ENCODE measurements around the gene STK38L.

The STK38L gene

GRCh38 chr12:27279826-27280225 is 35.7 kb downstream of the STK38L start:
- no peak for DNase-seq

- no peak for DNase-seq
Measured at GRCh38 chr12:27280412-27280811, 36.3 kb downstream of the STK38L start.

GRCh38 chr12:27282754-27283153 is 38.7 kb downstream of the STK38L start:
- no peak for DNase-seq

GRCh38 chr12:27284021-27284420 is 39.9 kb downstream of the STK38L start:
- no peak for DNase-seq

GRCh38 chr12:27284751-27285150 is 40.7 kb downstream of the STK38L start:
- no peak for DNase-seq

GRCh38 chr12:27285403-27285802 is 41.3 kb downstream of the STK38L start:
- no peak for DNase-seq

- DNase-seq: no peak
Measured at GRCh38 chr12:27289414-27289813, 45.3 kb downstream of the STK38L start.

GRCh38 chr12:27290501-27291168 is 46.5 kb downstream of the STK38L start:
- no peak for DNase-seq

GRCh38 chr12:27291862-27292261 is 47.8 kb downstream of the STK38L start:
- no peak for DNase-seq

- no peak for DNase-seq
Measured at GRCh38 chr12:27292718-27293117, 48.6 kb downstream of the STK38L start.

- no peak for DNase-seq
Measured at GRCh38 chr12:27293463-27293862, 49.4 kb downstream of the STK38L start.

- no peak for DNase-seq
Measured at GRCh38 chr12:27296674-27297073, 52.6 kb downstream of the STK38L start.

GRCh38 chr12:27297566-27297965 is 53.5 kb downstream of the STK38L start:
- no peak for DNase-seq

- DNase-seq: no peak
Measured at GRCh38 chr12:27299102-27299501, 55.0 kb downstream of the STK38L start.

- no peak for DNase-seq
Measured at GRCh38 chr12:27300226-27300625, 56.1 kb downstream of the STK38L start.

- DNase-seq: no peak
Measured at GRCh38 chr12:27303139-27304111, 59.3 kb downstream of the STK38L start.

- DNase-seq: no peak
Measured at GRCh38 chr12:27304856-27305255, 60.8 kb downstream of the STK38L start.

- DNase-seq: no peak
Measured at GRCh38 chr12:27305673-27306456, 61.8 kb downstream of the STK38L start.

GRCh38 chr12:27309293-27309994 is 65.4 kb downstream of the STK38L start:
- DNase-seq: no peak

- DNase-seq: no peak
Measured at GRCh38 chr12:27309995-27310315, 65.9 kb downstream of the STK38L start.

GRCh38 chr12:27316947-27317346 is 72.9 kb downstream of the STK38L start:
- no peak for DNase-seq

GRCh38 chr12:27319409-27319808 is 75.3 kb downstream of the STK38L start:
- DNase-seq: no peak

GRCh38 chr12:27319848-27320247 is 75.8 kb downstream of the STK38L start:
- DNase-seq: no peak

Data from cortex of kidney (tissue), 1 donor.